ENCODE results near the gene FN1.

GRCh38 chr2:215364157-215365155 is 71.4 kb downstream of the FN1 start:
- TF ChIP-seq CTCF (IDR thresholded peaks at IDR 0.05; ENCODE audit: borderline replicate concordance, extremely low read depth, low read length, poor library complexity, severe bottlenecking) = no peak
- TF ChIP-seq EZH2 (IDR thresholded peaks at IDR 0.05; ENCODE audit: borderline replicate concordance, low read depth, low read length, severe bottlenecking) = no peak
